DMS153 treated with DMSO at 0.1 percent for 48 hours (cell line): ENCODE measurements around the gene INPP4B.

Experiments
- DNase-seq: peaks from one replicate; lab custom pipeline; 2025; ENCODE audit not compliant: unreplicated experiment; lab: John Stamatoyannopoulos, UW

Gene INPP4B

DNA sequence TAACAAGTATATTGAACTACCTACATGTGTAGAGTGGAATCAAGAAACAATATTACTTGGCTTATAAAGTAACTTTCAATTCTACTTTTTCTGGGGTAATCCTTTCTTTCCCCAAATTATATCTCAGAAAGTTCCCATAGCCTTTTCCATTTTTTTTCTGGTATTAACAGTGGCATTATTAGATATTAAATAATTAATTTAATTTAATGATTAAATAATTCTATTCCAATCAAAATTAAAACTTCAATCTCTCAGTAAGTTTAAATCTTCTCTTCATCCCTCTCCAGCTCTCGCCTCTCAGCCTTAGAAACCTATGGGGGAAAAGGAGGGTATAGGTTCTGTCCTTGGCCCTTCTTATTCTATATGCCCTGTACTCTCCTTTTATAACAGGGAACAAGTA, 262.4 kb downstream of the INPP4B start:
- DNase-seq = no peak

DNA sequence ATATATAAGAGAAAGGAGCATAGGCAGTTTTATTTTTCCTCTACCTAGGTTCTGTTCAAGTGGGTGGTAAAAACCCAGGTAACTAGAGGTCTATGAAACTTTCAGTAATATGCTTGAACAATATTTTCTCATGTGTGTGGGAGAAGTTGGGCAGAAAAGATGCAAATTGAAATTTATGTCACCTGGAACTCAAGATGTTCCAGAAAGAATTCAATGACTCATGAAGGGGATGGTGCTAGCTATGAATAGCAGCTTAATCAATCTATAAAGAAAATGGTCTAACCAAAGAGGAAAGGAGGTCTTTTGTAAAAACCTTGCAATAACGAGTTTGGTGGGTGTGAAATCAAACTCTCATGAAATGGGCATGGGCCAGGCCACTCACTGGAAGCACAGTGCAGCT, 263.8 kb downstream of the INPP4B start:
- DNase-seq = no peak

DNA sequence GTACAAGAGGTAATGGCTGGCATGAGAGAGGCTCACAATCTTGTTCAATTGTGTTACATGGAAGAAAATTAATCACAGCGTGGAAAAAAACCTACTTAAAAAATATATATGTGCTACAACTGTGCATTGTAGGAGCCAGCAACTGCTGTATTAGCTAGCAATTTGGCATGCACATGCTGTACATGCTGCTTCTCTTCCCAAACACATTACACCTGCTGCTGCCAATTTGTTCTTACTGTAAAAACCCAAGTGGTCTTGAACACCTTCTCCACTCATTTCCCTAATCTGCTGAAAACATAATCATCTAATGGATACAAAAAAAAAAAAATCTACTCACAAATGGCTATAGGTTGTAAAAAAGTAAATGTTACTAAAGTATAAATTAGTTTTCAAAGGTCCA, 264.2 kb downstream of the INPP4B start:
- no peak for DNase-seq

DNA sequence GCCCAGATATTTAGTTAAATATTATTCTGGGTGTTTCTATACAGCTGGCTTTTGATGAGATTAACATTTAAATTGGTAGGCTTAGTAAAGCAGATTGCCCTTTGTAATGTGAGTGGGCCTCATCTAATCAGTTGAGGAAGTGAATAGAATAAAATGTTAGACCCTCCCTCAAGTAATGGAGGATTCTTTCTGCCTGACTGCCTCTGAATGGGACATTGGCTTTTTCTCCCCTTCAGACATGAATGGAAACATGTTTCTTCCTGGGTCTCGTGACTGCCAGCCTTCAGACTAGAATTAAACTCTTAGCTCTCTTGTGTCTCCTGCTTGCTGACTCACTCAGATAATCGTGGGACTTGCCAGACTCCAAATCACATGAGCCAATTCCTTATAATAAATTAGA, 266.7 kb downstream of the INPP4B start:
- no peak for DNase-seq

DNA sequence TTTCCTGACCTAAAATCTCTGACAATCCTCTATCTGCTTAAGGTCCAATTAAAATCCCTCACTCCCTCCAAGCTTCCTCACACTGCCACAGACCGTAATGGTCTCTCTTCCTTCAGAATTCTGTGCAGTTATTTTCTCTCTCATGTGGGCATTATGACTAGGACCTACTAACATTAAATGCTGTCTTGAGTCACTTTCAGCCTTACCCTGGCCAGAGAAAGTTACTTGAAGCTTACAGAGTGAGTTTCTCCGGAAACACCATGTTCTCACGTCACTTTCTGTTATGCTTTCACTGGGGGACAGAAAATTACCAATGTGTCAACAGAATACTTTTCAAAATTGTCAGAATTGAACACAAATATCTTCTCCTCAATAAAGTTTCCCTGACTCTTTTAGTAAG, 271.8 kb downstream of the INPP4B start:
- DNase-seq = no peak

DNA sequence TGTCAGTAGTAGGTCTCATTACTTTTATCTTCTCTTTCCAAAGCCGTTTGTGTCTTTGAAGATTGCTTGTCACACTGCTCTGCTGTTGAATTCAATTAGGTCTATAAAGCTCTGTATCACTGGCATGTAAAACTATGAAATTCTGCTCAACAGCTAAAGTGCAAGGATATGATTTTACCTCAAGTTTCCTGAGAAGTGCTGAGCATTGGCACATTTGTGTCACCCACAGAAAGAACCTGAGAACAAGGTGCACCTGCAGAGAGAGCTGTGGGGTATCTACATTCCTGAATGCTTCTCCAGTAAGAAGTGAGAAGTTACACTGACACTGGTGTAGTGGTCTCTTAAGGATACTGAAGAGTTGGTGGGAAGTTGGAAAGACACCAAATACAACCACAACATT, 274.0 kb downstream of the INPP4B start:
- DNase-seq = no peak

DNA sequence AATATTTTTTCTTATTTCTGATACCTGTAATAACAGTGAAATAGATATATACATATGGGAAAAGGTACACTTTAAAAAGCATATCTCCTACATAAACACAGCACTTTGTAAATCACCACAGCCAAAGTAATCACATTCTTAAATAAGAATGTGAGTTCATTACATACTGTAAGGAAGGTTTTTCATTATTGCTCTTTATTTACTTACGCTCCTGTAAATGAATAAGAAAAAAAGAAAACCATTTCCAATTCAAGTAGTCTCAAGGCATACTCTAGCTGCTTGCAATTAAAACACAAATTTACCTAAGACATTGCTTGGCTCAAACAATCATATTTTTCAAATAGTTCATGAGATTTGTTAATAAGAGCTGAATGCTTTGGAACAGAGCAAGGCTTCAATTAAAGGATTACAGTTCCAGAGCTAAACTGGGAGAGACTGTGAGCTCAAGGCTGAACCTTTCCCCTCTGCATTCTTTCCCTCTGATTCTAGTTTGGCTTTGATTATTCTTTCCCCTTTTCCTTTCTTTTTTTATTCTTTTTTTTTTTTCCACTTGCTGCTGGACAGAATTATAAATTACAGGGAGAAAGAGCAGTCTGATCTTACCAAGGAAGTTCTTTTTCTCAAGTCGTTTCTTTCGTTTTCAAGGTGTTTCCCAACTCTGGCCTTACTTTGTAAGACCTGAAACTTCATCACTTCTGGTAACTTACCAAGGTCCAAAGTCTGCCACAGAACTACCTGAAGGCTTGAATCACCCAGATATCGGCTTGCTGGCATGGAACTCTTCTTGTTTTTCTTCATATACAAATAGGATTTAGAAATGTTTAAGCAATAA, 278.3 kb downstream of the INPP4B start:
- no peak for DNase-seq

DNA sequence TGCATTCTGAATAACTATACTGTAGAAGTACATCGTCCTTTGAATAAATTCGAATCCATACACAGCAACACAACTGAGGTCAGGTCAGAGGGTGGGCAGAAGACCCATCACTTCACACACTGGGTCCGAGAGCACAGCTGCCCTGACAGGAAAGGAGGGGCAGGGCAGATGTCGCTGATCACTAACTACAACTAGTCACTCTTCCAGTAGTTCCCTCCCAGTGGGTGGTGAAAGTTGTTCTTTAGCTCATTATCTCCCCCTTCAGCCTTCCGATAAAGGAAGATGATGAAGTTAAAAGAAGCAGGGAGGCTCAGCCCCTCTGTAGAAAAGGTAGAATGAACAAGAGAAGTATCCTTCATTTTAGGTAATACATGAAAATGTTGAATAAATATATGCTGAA, 278.9 kb downstream of the INPP4B start:
- DNase-seq = peak; percentile 44

DNA sequence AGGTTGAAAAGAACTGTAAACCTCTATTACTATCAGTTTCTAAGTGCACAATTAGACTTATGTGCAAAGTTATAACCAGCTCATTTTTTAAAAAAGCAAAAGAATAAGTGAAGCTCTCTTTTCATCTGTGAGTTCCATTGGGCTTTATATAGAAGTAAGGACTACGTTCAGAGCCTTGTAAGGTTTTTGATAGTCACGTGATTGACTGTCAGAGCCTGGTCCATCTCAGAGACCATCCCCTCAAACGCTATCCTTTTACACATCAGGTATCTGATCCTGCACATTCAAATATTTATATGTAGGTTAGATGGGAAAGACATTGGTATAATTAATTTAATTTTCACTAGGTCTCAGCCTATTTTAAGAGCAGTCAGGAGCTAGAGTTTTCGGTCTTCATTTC, 279.3 kb downstream of the INPP4B start:
- no peak for DNase-seq

DNA sequence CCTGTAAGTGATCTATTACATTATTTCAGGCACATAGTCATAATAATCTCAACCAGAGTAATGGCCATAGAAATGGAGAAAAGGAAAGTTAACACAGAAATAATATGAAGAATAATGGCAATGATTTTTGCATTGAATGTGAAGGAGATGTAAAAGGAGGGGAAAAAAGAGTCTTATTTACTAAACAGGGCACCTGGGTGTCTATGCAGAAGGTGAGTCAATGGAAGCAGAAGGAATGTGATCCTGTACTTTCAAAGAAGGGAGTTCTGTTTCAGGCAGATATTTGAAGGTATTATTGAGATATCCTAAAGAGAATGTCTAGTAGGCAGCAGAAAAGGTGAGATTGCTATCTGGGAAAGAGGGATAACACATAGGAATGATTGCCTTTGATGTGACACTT, 279.9 kb downstream of the INPP4B start:
- no peak for DNase-seq

DNA sequence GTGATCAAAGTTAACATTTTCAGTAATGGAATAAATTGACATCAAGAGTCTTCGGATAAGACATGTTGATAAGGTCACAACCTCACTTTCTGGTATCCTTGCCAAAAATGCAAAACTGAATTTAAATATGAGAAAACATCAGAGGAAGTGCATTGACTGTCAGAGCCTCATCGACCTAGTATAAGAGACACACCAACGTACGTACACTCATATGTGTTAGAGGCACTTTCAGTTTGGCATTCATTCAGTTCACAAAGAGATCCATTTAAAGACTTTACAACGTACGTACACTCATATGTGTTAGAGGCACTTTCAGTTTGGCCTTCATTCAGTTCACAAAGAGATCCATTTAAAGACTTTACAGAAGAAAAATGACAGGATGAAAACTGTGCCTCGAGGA, 280.3 kb downstream of the INPP4B start:
- DNase-seq = peak; percentile 46

DNA sequence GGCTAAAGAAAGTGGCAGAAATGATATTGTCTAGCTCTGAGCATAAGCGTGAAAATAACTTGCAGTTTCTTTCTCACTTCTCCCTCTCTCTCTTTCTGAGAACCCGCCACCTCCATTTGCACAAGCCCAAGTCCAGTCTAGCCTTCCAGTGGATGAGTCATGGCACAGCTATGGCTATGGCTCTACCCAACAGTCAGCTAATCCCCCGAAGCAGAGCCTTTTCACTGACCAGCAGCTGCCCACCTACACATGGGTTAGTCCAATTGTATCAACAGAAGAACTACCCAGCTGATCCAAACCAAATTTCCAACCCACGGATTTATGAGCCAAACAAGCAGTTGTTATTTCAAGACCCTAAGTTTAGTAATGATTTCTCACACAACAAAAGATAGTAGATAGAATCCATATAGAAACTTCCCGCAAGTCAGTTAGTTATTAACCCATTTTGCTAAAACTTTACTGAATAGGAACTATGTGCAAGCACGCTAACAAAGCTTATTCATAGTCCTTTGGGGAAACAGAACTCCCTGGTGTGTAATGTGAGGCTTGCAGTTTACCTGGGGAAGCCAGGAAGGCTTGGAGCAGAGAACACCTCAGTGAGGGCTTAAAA, 282.3 kb downstream of the INPP4B start:
- DNase-seq = no peak

DNA sequence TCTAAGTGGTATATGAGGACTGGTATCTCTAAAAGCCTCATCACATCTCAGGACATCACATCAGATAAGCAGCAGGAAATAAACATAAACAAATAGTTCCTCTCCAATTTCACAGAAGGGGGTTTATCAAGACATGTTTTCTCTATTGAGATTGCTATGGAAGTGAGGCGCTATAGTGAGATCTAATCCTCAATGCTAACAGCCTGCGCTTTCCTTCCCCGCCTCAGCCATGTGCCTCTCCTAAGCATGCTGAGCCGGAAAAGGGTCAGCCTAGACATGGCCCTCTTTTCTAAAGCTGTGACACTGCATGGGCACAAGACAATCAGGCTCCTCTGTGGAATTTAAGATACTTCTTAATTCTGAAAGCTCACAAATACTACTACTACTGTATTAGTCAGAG, 286.1 kb downstream of the INPP4B start:
- no peak for DNase-seq

DNA sequence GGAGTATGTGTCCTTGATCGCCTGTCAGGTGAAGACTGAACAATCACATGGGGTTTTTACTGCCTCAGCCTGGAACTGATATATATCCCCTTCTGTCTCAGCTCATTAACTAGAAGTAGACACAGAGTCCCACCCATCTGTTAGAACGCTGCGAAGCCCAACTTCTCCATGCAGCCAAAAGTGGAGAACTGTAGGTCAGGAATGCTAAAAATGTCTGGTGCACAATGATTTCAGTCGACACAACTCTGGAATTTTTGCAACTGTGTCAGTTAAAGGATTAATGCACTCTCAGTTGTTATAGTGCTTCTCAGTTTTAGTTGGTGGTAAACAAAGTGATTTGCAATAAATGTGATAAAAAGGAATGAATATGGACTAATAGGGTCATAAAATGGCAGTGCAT, 287.2 kb downstream of the INPP4B start:
- DNase-seq = no peak

DNA sequence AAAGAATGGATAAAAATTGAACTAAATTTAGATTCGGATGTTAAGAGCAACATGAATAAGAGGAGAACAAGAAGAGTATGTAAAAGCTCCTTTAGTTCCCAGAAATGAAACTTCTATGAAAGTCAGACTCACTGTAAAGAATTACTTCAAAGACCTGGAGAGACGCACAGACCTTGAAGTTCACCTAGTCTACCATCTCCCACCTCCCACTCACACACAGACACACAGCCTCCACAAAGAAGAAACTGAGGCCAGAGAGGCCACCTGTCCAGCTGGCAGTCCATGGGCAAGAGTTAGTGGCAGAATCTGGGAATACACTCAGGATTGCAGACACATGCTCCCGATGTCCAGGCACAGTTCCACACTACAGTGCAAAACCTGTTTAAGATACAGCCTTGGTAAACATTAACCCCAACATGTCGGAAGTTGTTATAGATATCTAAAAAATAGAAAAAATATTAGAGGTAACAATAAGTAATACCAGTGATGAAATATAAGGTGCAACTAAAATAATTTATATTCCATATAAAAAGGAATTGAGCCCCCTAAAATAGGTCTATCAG, 288.8 kb downstream of the INPP4B start:
- no peak for DNase-seq

DNA sequence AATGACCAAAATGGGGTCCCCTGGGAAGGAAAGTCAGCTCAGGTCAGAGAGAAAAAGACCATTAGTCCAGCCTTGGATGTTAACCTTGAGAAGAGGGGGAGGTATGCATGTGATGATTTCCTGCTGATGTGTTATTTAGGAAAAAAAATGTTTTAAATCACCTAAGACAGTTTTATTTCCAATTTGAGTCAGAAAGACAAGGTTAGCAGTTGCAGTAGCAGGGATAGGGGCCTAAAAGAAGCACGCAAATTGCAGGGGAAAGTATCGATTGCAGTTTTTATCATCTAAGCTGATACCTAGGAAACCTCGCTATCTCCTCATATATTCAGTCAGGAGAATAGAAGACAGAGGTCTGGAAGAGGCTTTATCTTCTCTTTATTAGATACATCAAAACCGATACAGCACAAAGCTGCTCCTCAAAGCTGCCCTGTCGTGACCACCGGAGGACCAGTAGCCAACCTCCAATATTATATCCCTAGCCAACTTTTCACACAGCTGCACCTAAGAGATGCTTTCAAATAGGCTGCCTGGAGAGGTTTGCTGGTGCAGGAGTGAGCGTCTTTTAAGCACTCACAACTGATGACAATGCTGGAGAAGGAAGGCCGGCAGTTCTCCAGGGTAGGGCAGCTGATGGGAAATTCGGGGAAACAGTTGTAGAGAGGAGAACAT, 289.4 kb downstream of the INPP4B start:
- no peak for DNase-seq

DNA sequence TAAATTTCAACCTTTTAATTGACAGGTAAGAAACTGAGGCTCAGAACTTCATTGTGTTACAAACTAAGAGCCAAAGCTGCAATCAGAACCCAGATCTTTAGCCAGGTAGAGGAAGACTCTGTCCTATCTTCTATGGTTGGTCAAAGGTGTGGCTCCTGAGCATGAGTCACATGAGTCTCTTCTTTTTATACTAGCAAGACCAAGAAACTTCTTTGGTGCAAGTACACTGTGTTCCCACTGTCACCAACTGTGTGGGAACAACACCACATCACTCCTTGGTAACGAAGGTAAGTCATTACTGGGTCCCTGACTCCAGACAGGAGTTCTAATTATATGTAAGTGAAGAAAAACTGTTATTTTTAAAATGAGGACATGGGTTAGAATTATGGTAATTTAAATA, 290.1 kb downstream of the INPP4B start:
- DNase-seq = no peak

DNA sequence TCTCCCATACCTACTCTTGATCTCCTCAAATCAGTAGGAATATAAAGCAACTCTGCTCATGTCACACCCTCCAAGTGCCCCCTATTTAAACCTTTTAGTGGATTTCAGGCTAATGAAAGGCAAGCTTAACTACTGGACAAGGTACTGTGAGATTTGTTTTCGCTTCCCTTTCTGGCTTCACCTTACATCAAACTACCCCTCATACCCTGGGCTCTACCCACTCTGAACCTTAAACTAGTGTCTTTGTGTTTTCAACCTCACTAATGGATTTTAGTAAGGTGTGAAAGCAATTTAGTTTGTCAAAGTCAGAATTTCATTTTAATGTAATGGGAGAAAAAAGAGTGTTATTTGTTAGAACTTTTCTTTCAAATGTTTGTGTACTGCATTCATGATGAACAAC, 291.7 kb downstream of the INPP4B start:
- DNase-seq = no peak

DNA sequence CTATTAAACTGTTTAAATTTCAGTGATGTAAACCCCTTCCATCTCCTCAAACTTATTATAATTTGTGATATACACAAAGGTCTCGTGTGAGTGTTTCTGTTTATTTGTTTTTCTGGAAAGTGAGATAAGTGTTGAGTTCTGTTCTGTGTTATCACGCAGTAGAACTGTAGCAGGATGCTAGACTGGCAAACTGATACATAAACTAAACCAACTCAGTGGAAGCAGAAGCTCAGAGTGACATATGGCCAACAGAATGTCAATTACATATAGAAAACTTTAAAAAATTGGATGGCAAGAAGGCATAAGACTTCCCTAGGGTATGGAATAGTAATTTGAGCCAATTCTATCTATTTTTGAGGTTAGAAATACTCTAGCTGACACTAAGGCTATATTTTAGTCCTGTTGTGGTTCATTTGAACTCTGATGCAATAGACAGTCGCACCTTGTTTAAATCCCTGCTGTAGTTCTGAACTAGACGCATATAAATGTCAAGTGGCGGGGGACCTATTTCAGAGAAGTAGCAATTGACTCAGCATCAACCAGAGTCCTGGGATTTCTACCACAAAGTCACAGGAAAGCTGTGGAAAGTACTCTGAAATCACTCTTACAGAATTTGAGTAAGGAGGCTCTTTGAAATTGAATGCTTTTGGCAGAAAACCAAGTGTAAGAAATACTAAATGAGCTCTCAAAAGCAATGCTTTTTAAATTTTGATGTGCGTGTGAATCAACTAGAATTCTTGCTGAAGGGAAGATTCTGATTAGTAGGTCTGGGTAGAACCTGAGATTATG, 294.4 kb downstream of the INPP4B start:
- no peak for DNase-seq

DNA sequence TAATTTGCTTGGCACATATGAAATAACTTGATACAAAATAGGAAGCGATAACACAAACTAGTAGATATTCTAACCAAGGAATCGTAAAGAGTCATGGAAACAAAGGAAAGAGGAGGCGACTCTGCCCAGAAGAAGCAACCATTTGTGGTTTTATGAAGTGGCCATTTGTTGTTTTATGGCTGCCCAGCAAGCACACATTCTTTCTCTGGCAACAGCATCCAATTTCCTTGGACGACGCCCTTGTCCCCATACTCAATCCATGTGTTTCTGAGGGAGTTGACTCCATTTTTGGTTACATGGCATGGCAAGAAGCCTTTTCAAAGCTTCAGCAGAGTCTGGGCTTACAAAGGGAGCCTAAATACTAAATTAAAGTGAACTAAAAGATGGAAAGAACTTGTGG, 295.1 kb downstream of the INPP4B start:
- peak; percentile 58 for DNase-seq
